SKM-1 (cell line): ENCODE measurements around the gene ARMC6.
A peak's percentile ranks its signal among the peaks of the same experiment; 100 is the strongest.
"Not testable (repeated sequence)": the region's sequence is repeated elsewhere in the genome, so short reads cannot be mapped to it uniquely, and the experiment has no call there.

ENCODE experiments used
- DNase-seq: peaks from one replicate; lab custom pipeline; 2025; ENCODE audit not compliant: unreplicated experiment; lab: John Stamatoyannopoulos, UW

ARMC6 gene

GRCh38 chr19:19022380-19022961 lies 10.9 kb upstream of the ARMC6 start:
- no peak for DNase-seq

GRCh38 chr19:19023376-19023775 lies 10.0 kb upstream of the ARMC6 start:
- not testable (repeated sequence) for DNase-seq

GRCh38 chr19:19025861-19026260 lies 7.5 kb upstream of the ARMC6 start:
- DNase-seq = no peak

GRCh38 chr19:19026299-19026971 lies 7.0 kb upstream of the ARMC6 start:
- no peak for DNase-seq

- DNase-seq = no peak
These were observed 6.2 kb upstream of the ARMC6 start for GRCh38 chr19:19027228-19027627.

- DNase-seq = no peak
These were observed 4.9 kb upstream of the ARMC6 start for GRCh38 chr19:19028526-19028925.

- DNase-seq = no peak
These were observed 1.5 kb upstream of the ARMC6 start for GRCh38 chr19:19031891-19032290.

GRCh38 chr19:19032420-19033175 lies 805 bp upstream of the ARMC6 start:
- no peak for DNase-seq

GRCh38 chr19:19033176-19033425 lies 302 bp upstream of the ARMC6 start:
- no peak for DNase-seq

- DNase-seq = peak; percentile 90
These were observed 811 bp downstream of the ARMC6 start for GRCh38 chr19:19034204-19034624.

GRCh38 chr19:19039901-19040300 lies 6.5 kb downstream of the ARMC6 start:
- no peak for DNase-seq

GRCh38 chr19:19040417-19040816 lies 7.0 kb downstream of the ARMC6 start:
- DNase-seq = no peak

- DNase-seq = no peak
These were observed 9.4 kb downstream of the ARMC6 start for GRCh38 chr19:19042732-19043280.

- no peak for DNase-seq
These were observed 10.1 kb downstream of the ARMC6 start for GRCh38 chr19:19043481-19043880.

GRCh38 chr19:19043881-19044280 lies 10.5 kb downstream of the ARMC6 start:
- no peak for DNase-seq

GRCh38 chr19:19049406-19049805 lies 16.0 kb downstream of the ARMC6 start:
- DNase-seq = no peak

- no peak for DNase-seq
These were observed 16.7 kb downstream of the ARMC6 start for GRCh38 chr19:19050104-19050503.

- no peak for DNase-seq
These were observed 17.3 kb downstream of the ARMC6 start for GRCh38 chr19:19050731-19051130.

GRCh38 chr19:19051478-19052213 lies 18.2 kb downstream of the ARMC6 start:
- no peak for DNase-seq

- DNase-seq = no peak
These were observed 19.5 kb downstream of the ARMC6 start for GRCh38 chr19:19052921-19053320.

- DNase-seq = no peak
These were observed 20.3 kb downstream of the ARMC6 start for GRCh38 chr19:19053508-19054314.
